Measurements from ENCODE around the gene DEFB124.
"Not testable (repeated sequence)": the region's sequence is repeated elsewhere in the genome, so short reads cannot be mapped to it uniquely, and the experiment has no call there.

Gene DEFB124

GRCh38 chr20:31485450-31486339, 10.8 kb upstream of the DEFB124 start:
- no peak for DNase-seq

- DNase-seq: no peak
Observed at GRCh38 chr20:31484001-31484400, 9.1 kb upstream of the DEFB124 start.

DNA sequence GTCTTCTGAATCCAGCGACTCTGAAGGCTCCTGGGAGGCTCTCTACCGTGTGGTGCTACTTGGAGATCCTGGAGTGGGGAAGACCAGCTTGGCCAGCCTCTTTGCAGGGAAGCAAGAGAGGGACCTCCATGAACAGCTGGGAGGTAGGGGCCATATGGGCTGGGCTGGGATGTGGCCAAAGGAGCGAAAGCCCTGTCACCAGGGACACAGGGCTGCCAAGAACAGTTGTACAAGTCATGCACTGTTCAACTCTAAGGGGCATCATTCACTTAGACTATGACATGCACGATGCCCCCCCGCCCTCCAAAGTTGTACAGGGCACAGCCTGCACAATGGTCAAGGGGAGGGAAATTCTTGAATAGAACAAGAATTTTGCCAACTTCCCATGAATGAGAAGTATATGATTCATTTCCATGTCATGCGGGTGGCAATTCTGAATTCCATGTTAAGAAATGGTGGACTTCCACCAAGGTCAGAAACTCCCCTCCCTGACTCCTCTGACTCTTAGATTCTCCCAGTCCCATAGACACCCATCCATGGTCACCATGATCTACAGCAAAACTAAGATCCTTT, 1.8 kb upstream of the DEFB124 start:
- DNase-seq: no peak

- no peak for DNase-seq
Observed at GRCh38 chr20:31476294-31476585, 1.3 kb upstream of the DEFB124 start.

- no peak for DNase-seq
Observed at GRCh38 chr20:31475472-31476293, 756 bp upstream of the DEFB124 start.

DNA sequence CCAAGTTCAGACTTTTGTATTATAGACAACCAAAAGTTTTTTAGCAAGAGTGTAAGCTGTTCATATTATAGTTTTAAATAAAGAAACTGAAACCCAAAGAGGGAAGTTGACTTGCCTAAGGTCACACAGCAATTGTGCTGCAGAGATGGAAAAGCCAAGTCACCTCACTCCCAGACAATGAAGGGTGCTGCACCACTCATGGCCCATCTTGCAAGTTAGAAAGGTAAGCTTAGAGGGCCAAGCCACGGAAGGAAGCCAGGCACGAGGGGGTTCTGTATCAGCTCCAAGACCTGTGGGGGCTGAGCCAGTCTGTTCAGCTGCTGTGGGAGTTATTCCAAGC, 860 bp downstream of the DEFB124 start:
- no peak for DNase-seq

DNA sequence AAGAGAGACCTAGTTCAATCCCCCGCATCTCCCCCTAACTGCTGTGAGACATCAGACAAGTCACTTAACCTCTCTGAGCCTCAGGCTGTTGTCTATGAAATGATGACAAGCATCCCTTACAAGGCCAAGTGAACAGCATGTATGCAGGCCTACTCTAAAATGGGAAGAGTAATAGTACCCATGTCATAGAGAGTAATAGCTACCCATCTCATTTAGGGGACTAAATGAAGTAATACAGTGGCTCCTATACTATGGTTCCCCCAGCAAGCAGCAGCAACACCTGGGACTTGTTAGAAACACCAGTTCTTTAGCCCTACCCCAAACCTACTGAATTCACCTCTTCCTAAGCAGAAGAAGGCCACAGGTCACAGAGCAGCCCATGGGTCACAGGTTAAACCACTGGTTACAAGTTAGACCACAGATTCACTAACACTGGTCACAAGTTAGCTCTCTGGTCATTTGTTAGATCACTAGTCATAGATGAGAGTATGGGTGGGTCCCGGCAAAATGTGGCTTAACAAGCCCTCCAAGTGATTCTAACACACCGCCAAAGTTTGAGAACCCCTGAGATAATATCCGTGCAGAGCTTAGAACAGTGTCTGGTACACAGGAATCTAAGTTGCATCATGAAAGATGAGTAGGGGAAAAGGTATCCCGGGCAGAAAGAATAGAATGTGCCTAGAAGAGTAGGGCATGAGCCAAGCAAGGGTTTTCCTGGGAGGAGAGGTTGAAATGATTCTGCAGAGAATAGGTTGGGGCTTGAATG, 1.4 kb downstream of the DEFB124 start:
- DNase-seq: no peak

- DNase-seq: no peak
Observed at GRCh38 chr20:31472395-31473330, 2.3 kb downstream of the DEFB124 start.

DNA sequence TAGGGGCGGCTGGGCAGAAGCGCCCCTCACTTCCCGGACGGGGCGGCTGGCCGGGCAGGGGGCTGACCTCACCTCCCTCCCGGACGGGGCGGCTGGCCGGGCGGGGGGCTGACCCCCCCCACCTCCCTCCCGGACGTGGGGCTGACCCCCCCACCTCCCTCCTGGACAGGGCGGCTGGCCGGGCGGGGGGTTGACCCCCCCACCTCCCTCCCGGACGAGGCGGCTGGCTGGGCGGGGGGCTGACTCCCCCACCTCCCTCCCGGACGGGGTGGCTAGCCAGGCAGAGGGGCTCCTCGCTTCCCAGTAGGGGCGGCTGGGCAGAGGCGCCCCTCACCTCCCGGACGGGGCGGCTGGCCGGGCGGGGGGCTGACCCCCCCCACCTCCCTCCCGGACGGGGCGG, 4.0 kb downstream of the DEFB124 start:
- DNase-seq: not testable (repeated sequence)

- DNase-seq: no peak
Observed at GRCh38 chr20:31454361-31454760, 20.6 kb downstream of the DEFB124 start.

GRCh38 chr20:31452575-31452974, 22.4 kb downstream of the DEFB124 start:
- DNase-seq: no peak

DNA sequence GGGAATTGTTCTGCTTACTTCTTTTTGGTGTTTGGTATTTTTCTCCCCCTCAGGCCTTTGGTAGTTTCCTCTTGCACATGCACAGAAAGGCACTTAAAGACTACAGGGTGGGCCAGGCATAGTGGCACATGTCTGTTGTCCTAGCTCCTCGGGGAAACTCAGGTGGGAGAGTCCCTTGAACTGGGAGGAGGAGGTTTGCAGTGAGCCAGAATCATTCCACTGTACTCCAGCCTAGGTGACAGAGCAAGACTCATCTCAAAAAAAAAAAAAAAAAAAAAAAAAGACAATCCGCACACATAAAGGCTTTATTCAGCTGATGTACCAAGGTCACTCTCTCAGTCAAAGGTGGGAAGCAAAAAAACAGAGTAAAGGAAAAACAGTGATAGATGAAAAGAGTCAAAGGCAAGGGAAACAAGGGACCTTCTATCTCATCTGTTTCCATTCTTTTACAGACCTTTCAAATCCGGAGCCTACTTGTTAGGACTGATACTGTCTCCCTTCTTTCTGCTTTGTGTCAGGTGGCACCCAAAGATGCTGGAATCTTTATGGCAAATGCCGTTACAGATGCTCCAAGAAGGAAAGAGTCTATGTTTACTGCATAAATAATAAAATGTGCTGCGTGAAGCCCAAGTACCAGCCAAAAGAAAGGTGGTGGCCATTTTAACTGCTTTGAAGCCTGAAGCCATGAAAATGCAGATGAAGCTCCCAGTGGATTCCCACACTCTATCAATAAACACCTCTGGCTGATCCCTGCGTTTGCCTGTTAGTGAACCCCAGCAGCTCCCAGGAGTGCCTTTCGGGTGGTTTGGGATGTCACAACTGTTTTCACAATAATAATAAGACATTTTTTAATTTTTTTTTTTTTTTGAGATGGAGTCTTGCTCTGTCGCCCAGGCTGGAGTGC, 25.2 kb downstream of the DEFB124 start:
- no peak for DNase-seq

GRCh38 chr20:31446084-31446819, 28.7 kb downstream of the DEFB124 start:
- DNase-seq: no peak

DNA sequence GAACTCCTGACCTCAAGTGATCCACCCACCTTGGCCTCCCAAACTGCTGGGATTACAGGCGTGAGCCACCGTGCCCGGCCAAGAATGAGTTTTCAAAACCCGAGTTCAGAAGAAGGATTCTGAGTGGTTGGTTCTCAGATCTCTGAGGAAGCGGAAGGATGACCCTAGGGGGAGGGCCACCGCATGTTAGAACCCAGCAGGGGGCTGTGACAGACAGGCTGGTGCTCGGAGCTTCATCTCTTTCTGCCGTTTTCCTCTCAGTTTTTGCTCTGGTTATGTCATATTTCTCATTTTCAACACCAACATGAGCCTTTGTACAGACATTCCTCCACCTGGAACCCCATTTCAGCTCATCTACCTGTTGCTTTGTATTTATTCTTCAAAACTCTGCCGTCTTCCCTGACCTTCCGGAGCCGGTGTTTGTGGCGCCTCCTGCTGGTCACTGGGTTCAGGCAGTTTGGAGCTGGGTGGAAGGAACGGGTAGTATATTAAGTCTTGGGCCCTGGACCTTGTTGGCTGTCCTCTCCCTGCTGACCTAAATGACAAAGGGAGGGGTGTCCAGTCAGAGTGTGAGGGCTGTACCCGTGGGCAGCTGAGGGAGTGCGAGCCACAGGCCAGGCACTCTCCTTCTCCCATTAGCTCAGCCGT, 34.8 kb downstream of the DEFB124 start, which contains the start of gene DEFB123:
DEFB123 (plus strand) TSS at position 621 of the 648 bp plus-strand sequence. CDS start 67 bp downstream, outside the sequence.
- no peak for DNase-seq

DNA sequence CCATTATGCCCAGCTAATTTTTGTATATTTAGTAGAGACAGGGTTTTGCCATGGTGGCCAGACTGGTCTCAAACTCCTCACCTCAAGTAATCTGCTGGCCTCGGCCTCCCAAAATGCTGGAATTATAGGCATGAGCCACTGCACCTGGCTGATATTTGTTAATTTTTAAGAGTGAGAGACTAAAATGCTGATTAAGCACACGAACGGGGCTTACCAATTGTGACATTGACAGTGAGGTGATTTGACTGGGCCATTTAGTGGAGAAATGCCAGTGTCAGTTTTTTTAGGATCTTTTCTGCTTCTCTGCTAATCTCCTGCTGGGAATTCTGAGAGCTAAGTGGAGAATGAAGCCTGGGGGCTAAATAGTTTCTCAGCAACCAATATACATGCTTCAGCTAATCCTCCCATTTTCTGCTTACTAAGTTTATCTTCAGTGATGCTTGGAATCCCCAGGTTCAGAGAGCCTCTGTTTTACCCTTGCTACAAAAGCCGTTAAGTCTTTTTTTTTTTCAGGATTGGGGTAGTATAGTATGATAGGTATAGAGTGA, 44.3 kb downstream of the DEFB124 start:
- no peak for DNase-seq

DNA sequence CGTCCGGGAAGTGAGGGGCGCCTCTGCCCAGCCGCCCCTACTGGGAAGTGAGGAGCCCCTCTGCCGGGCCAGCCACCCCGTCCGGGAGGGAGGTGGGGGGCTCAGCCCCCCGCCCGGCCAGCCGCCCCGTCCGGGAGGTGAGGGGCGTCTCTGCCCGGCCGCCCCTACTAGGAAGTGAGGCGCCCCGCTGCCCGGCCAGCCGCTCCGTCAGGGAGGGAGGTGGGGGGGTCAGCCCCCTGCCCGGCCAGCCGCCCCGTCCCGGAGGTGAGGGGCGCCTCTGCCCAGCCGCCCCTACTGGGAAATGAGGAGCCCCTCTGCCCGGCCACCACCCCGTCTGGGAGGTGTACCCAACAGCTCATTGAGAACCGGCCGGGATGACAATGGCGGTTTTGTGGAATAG, 47.4 kb downstream of the DEFB124 start:
- not testable (repeated sequence) for DNase-seq

GRCh38 chr20:31426891-31427551, 47.9 kb downstream of the DEFB124 start:
- DNase-seq: not testable (repeated sequence)

DNA sequence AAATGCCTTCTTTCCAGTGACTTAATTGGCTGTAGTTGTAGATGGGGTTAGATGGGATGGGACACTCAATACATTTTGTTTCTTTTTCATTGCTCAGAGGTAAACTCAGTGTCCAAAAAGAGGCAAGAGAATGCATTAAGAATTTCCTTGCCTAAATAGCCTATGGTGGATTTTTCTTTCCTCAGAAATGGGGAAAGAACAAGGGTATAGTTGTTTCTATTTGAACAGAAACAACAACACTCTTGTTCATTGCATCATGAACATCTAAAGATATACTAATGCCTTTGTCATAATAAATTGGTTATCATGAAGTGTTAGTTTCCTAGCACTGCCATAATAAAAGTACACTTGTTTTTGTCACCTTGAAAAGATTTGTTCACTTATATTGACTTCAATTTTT, 49.1 kb downstream of the DEFB124 start:
- no peak for DNase-seq

GRCh38 chr20:31418307-31418706, 56.6 kb downstream of the DEFB124 start:
- no peak for DNase-seq
